22Rv1 (cell line): Measurements from ENCODE around the gene VSTM4.

Experiments
- H3K27ac ChIP-seq: fragments of 450-650 bp; 2 replicates; pipeline ENCODE4 v1.5.1; 2017
- CTCF ChIP-seq: fragments of 450-650 bp; IDR thresholded peaks from 2 replicates; pipeline ENCODE4 v1.5.1; 2017; ENCODE audit warnings: mild to moderate bottlenecking
- ZFX ChIP-seq: fragments of 450-650 bp; IDR thresholded peaks from 2 replicates; pipeline ENCODE4 v1.6.1; 2017; ENCODE audit warnings: antibody characterized with exemption, borderline replicate concordance

Gene VSTM4

DNA sequence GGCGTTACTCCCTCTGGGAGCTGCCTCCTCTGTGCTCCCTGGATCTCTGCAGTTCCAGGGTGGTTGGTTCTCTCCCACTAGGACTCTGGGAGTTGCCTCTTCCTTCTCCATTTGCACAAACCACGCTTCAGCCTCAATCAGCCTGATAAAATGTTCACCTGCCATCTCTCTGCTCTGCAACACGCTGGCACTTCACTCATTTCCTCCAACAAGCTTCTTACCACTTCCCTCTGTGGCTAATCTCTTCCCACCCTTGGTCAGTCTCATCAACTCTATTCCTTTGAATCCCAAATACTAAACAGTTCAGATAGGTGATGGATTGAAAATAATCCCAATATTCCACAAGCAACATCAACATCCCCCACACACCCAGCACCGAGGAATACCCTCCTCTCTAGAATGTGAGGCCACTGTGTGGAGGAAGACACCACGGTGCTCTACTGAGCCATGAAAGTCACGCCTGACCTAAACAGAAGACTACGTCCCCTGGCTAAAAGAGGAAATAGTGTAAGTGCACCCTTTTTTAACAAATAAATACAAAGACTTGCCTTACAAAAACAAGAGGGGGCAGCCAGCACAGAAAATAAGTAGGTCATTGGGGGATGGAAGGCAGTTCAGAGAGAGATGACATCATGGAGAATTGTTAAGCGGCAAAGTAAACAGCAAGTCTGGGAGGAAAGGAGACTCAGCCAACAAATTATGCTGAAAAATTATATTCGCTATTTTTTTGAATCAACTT, 20.4 kb upstream of the VSTM4 start:
- TF ChIP-seq CTCF = no peak
- no peak overlapping the region for H3K27ac ChIP-seq

DNA sequence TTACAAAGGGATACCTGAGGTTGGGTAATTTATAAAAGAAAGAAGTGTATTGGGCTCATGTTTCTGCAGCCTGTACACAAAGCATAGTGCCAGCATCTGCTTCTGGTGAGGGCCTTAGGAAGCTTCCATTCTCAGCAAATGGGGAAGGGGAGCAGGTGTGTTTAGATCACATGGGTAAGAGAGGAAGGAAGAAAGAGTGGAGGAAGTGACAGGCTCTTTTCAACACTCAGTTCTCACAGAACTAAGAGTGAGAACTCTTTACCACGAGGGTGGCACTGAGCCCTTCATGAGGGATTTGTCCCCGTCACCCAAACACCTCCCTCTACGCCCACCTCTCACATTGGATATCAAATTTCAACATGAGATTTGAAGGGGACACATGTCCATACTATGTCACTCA, 19.0 kb upstream of the VSTM4 start:
- no peak for TF ChIP-seq ZFX
- TF ChIP-seq CTCF = no peak
- H3K27ac ChIP-seq = no peak overlapping the region

DNA sequence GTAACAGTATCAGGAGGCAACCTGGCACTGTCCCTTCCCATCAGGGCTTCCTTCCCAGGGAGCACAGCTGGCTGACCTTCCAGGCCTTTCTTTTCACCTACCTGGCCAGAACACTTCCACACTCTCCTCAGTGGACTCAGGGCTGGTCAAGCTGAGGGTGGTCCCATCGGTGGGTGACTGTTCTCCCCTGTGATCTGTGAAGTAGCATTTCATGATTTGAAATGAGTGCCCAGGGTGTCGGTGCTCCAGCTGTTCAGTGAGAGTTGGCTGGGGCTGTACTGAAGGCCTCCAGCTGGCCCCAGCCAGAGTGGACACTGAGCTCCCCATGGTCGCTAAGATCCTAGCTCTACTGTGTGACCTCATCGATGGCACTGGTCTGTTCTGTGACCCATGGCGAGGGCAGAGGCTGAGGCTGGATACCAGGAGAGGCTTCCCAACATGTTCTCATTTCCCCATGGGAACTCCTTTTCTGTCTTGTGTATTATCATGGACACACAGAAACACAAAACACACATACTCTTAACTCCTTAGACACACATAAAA, 18.5 kb upstream of the VSTM4 start, which contains the start of gene FAM170B:
Gene FAM170B (minus strand): TSS at position 316 of the 543 bp plus-strand sequence. CDS start 103 bp downstream, at position 213.
- no peak within 1 kb of the TSS for H3K27ac ChIP-seq
- TF ChIP-seq CTCF (no peak), ZFX (no peak)

GRCh38 chr10:49132362-49132737, 17.0 kb upstream of the VSTM4 start:
- H3K27ac ChIP-seq = no peak overlapping the region
- no peak for TF ChIP-seq CTCF
- TF ChIP-seq ZFX = no peak

GRCh38 chr10:49131507-49132361, 16.4 kb upstream of the VSTM4 start:
- TF ChIP-seq CTCF = no peak
- TF ChIP-seq ZFX = no peak
- H3K27ac ChIP-seq = no peak overlapping the region

- H3K27ac ChIP-seq = no peak overlapping the region
Observed at GRCh38 chr10:49129376-49129775, 14.1 kb upstream of the VSTM4 start.

More at GRCh38 chr10:49129376-49129775, 14.1 kb upstream of the VSTM4 start:
- no peak for TF ChIP-seq CTCF
- no peak for TF ChIP-seq ZFX
